ENCODE measurements around the gene MPZL2. TPM values are rescaled to one million over a fixed set of nuclear protein-coding genes. Genes with fewer than 3 reads are reported as not detected.

The MPZL2 gene
- total RNA-seq, 2 donors from 2014 or later, result 13.8 to 16.8 TPM

- DNase-seq (ENCODE audit: low spot score), result no peak
- Histone ChIP-seq H3K27me3 (no peaks in the 10 kb centered on the region), H3K9me3 (no peaks in the 10 kb centered on the region), H3K4me1 (no peaks in the 10 kb centered on the region), H3K4me3 (no peak overlapping the region), H3K27ac (no peak overlapping the region), H3K36me3 (no peaks in the 10 kb centered on the region)
- TF ChIP-seq, protein P1, sequence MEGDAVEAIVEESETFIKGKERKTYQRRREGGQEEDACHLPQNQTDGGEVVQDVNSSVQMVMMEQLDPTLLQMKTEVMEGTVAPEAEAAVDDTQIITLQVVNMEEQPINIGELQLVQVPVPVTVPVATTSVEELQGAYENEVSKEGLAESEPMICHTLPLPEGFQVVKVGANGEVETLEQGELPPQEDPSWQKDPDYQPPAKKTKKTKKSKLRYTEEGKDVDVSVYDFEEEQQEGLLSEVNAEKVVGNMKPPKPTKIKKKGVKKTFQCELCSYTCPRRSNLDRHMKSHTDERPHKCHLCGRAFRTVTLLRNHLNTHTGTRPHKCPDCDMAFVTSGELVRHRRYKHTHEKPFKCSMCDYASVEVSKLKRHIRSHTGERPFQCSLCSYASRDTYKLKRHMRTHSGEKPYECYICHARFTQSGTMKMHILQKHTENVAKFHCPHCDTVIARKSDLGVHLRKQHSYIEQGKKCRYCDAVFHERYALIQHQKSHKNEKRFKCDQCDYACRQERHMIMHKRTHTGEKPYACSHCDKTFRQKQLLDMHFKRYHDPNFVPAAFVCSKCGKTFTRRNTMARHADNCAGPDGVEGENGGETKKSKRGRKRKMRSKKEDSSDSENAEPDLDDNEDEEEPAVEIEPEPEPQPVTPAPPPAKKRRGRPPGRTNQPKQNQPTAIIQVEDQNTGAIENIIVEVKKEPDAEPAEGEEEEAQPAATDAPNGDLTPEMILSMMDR (IDR thresholded peaks at IDR 0.05), result no peak
Measured at GRCh38 chr11:118301600-118302195, 37.6 kb upstream of the MPZL2 start.

DNA sequence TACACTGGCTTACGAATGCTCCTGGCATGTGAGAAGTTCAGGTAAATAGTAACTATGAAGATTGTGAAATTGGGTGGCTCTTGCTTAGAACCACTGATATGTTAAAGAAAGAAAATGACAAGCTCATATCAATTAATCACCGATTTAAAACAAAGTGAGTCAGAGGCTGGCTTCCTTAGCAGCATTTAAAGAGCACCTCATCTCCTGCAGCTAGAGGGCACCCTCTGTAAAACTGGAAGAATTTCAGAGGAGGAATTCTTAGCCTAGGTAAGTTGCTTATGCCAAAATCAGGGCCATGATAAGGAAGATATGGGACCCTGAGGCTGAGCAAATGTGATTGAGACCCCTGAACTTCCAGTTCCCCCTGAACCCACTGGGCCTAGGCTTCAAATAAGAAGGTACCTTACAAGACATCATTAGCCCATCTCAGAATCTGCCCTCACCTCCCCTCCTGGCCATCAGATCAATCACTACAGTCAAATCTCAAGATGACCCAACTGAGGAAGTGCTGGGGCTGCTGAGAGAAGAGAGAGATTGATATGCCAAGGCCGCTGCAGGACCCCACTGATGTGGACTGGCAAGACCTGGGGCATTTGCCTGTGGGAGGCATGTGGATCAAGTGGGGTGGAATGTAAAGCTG, 31.8 kb upstream of the MPZL2 start:
- no peak overlapping the region for H3K27ac ChIP-seq
- no peaks in the 10 kb centered on the region for H3K9me3 ChIP-seq
- H3K27me3 ChIP-seq, result no peaks in the 10 kb centered on the region
- TF ChIP-seq, protein P1 (IDR thresholded peaks at IDR 0.05), result peak; percentile 22 to 62
- DNase-seq (ENCODE audit: low spot score), result no peak
- no peaks in the 10 kb centered on the region for H3K4me1 ChIP-seq
- H3K4me3 ChIP-seq, result no peak overlapping the region
- H3K36me3 ChIP-seq, result no peaks in the 10 kb centered on the region

GRCh38 chr11:118295199-118295598, 31.1 kb upstream of the MPZL2 start:
- Histone ChIP-seq H3K27ac (no peak overlapping the region), H3K27me3 (no peaks in the 10 kb centered on the region), H3K4me1 (no peaks in the 10 kb centered on the region), H3K36me3 (no peaks in the 10 kb centered on the region), H3K4me3 (no peak overlapping the region), H3K9me3 (no peaks in the 10 kb centered on the region)
- TF ChIP-seq, protein P1 (IDR thresholded peaks at IDR 0.05), result no peak
- no peak for DNase-seq (ENCODE audit: low spot score)

DNA sequence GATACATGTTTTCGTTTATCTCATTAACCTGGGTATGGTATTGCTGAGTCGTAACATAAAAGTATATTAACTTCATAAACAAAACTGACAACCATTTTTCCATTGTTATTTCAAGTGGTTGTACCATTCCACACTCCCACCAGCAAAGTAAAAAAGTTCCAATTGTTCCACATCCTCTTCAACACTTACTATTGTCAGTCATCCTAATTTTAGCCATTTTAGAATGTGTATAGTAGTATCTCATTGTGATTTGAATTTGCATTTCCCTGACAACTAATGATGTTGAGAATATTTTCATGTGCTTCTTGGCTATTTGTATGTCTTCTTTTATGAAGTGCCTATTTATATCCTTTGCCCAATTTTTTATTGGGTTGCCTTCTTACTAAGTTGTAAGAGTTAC, 30.0 kb upstream of the MPZL2 start:
- Histone ChIP-seq H3K9me3 (no peaks in the 10 kb centered on the region), H3K36me3 (no peaks in the 10 kb centered on the region), H3K27ac (no peak overlapping the region), H3K4me1 (no peaks in the 10 kb centered on the region), H3K4me3 (no peak overlapping the region), H3K27me3 (no peaks in the 10 kb centered on the region)
- TF ChIP-seq, protein P1 (IDR thresholded peaks at IDR 0.05), result no peak
- DNase-seq (ENCODE audit: low spot score), result no peak

DNA sequence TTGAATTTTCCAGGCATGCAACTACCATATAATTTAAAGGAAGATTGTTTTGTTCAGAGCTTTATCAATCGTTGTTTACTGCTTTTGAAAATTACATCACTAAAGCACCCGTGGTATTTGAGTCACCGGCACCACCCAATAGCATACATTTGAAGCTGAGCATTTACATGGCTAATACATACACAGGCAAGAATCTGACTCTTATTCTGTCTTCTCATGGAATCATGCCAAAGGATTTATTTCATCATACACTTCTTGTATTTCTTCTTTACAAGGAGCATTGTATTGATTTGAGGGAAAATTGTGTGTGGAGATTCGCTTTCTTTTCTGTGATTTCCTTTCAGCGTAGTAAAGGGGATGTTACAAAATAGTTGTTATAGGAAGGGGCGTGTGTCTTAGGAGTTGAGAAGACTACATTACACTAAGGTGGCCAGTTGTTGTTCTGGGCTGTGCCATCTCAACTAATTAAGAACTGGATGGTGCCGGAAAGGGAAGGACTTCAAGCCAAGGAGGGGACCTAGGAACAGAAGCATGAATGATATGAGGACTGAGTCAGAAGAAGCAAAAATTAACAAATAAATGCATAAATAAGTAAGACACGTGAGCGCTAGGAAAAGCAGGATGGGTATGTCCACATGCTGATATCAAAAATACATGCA, 27.5 kb upstream of the MPZL2 start:
- Histone ChIP-seq H3K4me3 (no peak overlapping the region), H3K27me3 (no peaks in the 10 kb centered on the region), H3K27ac (no peak overlapping the region)

More for the DNA sequence above, 27.5 kb upstream of the MPZL2 start:
- Histone ChIP-seq H3K36me3 (no peaks in the 10 kb centered on the region), H3K9me3 (no peaks in the 10 kb centered on the region), H3K4me1 (no peaks in the 10 kb centered on the region)
- TF ChIP-seq, protein P1 (IDR thresholded peaks at IDR 0.05), result no peak
- no peak for DNase-seq (ENCODE audit: low spot score)

Data from right atrium auricular region (tissue), 2 donors.